DND-41 (cell line): Measurements from ENCODE around the gene ATXN1.
A peak's percentile ranks its signal among the peaks of the same experiment; 100 is the strongest.

ENCODE experiments used
- ATAC-seq: fragments of 200-7000 bp; cut with Tn5 transposase; 3 replicates; pipeline ENCODE4 v1.9.1; 2021; ENCODE audit warnings: low read depth; ENCODE audit not compliant: insufficient read depth
- DNase-seq: peaks from one replicate; pipeline ENCODE4 v3.0.0-alpha.2; 2020
- H2AFZ ChIP-seq: 2 replicates; pipeline ENCODE4 v1.6.0; 2012; ENCODE audit warnings: low read depth, low read length
- H3K27ac ChIP-seq: 2 replicates; pipeline ENCODE4 v1.5.1; 2012; ENCODE audit warnings: low read length, inconsistent platforms
- H3K27me3 ChIP-seq: fragments of 200-600 bp; sonication (generic); 2 replicates; pipeline ENCODE4 v1.6.0; 2012; ENCODE audit warnings: low read length, mild to moderate bottlenecking, inconsistent platforms; ENCODE audit not compliant: insufficient read depth, poor library complexity
- H3K36me3 ChIP-seq: 2 replicates; pipeline ENCODE4 v1.5.1; 2012; ENCODE audit warnings: low read length, inconsistent platforms; ENCODE audit not compliant: insufficient read depth
- H3K4me1 ChIP-seq: 2 replicates; pipeline ENCODE4 v1.5.1; 2012; ENCODE audit warnings: mild to moderate bottlenecking, low read length; ENCODE audit not compliant: insufficient read depth
- H3K4me2 ChIP-seq: 2 replicates; pipeline ENCODE4 v1.6.0; 2012; ENCODE audit warnings: mild to moderate bottlenecking, moderate library complexity, low read length, inconsistent platforms; ENCODE audit not compliant: insufficient read depth
- H3K4me3 ChIP-seq, 2 experiments: fragments of 200-600 bp in 1 of 2; shearing (Covaris generic) in 1 of 2; 2 replicates each; pipeline ENCODE4 v1.5.1; 2012 to 2016; ENCODE audit warnings: inconsistent platforms in 2 of 2, low read length in 2 of 2, mild to moderate bottlenecking in 2 of 2, low read depth in 1 of 2, moderate library complexity in 1 of 2
- H3K79me2 ChIP-seq: 2 replicates; pipeline ENCODE4 v1.6.0; 2012; ENCODE audit warnings: low read length, inconsistent platforms; ENCODE audit not compliant: insufficient read depth
- H3K9ac ChIP-seq: 2 replicates; pipeline ENCODE4 v1.6.0; 2012; ENCODE audit warnings: low read depth, mild to moderate bottlenecking, inconsistent platforms, low read length, moderate library complexity
- H3K9me3 ChIP-seq: 2 replicates; pipeline ENCODE4 v1.5.1; 2012; ENCODE audit warnings: low read length, moderate library complexity, mild to moderate bottlenecking, inconsistent platforms; ENCODE audit not compliant: insufficient read depth, severe bottlenecking
- H4K20me1 ChIP-seq: 2 replicates; pipeline ENCODE4 v1.6.0; 2012; ENCODE audit warnings: low read length; ENCODE audit not compliant: insufficient read depth
- EZH2 ChIP-seq: IDR thresholded peaks from 3 replicates; pipeline ENCODE4 v1.6.1; 2012; ENCODE audit warnings: borderline replicate concordance, low read depth, mild to moderate bottlenecking, moderate library complexity, low read length, inconsistent platforms; ENCODE audit not compliant: severe bottlenecking
- TF ChIP-seq, protein P1 (sequence below): IDR thresholded peaks from 2 replicates; pipeline ENCODE4 v1.5.1; 2012; ENCODE audit warnings: borderline replicate concordance, low read length, moderate library complexity, mild to moderate bottlenecking; ENCODE audit not compliant: poor library complexity, severe bottlenecking; ENCODE audit errors: extremely low read depth

The ATXN1 gene

DNA sequence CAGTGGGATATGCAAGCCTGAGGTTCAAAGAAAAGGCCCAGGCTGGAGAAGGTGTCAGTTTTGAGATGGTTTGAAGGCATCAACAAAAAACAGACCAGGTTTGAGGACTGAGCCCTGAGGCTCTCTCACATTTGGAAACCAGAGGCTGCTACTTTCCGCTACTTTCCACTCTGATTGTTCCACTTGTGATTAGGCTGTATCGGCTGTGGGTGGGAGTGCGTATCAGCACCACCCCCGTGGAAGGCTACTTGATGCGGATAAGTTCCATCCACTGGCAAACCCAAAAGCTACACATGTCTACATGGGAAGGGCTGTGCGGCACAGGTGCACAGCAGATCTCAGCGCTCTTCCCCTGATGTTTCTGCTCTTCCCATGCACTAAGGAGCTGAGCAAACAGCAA is 324.2 kb downstream of the ATXN1 start:
- no peak overlapping the region for H3K27ac ChIP-seq
- no peaks in the 10 kb centered on the region for H3K9me3 ChIP-seq
- no peaks in the 10 kb centered on the region for H4K20me1 ChIP-seq
- no peak overlapping the region for H3K4me3 ChIP-seq
- H3K4me2 ChIP-seq = no peak overlapping the region
- no peaks in the 10 kb centered on the region for H3K36me3 ChIP-seq
- H3K27me3 ChIP-seq = no peaks in the 10 kb centered on the region
- DNase-seq = no peak
- H3K79me2 ChIP-seq = no peaks in the 10 kb centered on the region
- no peak for ATAC-seq
- TF ChIP-seq, protein P1, sequence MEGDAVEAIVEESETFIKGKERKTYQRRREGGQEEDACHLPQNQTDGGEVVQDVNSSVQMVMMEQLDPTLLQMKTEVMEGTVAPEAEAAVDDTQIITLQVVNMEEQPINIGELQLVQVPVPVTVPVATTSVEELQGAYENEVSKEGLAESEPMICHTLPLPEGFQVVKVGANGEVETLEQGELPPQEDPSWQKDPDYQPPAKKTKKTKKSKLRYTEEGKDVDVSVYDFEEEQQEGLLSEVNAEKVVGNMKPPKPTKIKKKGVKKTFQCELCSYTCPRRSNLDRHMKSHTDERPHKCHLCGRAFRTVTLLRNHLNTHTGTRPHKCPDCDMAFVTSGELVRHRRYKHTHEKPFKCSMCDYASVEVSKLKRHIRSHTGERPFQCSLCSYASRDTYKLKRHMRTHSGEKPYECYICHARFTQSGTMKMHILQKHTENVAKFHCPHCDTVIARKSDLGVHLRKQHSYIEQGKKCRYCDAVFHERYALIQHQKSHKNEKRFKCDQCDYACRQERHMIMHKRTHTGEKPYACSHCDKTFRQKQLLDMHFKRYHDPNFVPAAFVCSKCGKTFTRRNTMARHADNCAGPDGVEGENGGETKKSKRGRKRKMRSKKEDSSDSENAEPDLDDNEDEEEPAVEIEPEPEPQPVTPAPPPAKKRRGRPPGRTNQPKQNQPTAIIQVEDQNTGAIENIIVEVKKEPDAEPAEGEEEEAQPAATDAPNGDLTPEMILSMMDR = no peak
- TF ChIP-seq EZH2 = no peak
- H3K4me1 ChIP-seq = peaks cover 6% of the 10 kb centered on the region; the same call in 1 of the 2 replicates
- H3K9ac ChIP-seq = no peak overlapping the region
- H2AFZ ChIP-seq = no peak overlapping the region

DNA sequence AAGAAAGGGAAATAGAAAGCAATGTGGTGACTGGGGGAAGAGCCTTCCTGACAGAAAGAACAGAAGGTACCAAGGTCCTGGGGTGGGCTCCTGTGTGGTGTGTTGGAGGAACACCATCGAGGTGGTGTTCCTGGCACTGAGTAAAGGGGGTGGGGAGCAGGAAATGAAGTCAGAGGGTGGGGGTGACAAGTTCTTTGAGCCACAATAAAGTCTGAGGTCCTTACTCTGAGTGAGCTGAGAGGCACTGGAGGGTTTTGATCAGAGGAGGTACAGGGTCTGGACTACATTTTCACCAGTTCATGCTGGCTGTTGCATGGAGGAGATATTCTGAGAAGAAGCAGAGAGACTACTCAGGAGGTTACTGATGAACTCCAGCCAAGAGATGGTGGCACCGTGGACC is 324.7 kb downstream of the ATXN1 start:
- no peak overlapping the region for H3K4me2 ChIP-seq

DNA sequence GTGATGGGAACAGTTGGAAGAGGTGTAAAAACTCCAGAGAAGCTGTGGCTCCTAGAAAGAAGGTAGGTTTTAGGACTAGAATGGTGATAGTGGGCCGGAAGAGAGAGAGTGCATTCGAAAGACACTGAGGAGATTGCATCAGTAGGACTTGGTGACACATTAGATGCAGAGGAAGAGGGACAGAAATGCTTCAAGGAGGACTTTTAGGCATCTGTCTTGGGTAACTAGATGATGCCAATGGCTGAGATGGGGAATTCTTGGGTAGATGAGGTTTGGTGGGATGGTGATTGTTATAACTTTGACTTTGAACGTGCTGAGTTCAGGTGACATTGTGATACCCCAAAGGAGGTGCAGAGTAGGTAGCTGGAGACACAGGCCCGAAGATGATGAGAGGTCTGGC is 326.4 kb downstream of the ATXN1 start:
- Histone ChIP-seq H3K36me3 (no peaks in the 10 kb centered on the region), H3K4me1 (peaks cover 6% of the 10 kb centered on the region; the same call in 1 of the 2 replicates), H2AFZ (no peak overlapping the region), H3K27ac (no peak overlapping the region), H3K9me3 (no peaks in the 10 kb centered on the region), H3K4me3 (no peak overlapping the region), H3K27me3 (no peaks in the 10 kb centered on the region), H3K4me2 (no peak overlapping the region), H3K9ac (no peak overlapping the region), H4K20me1 (no peaks in the 10 kb centered on the region), H3K79me2 (no peaks in the 10 kb centered on the region)
- no peak for ATAC-seq
- no peak for DNase-seq
- TF ChIP-seq, protein P1 = no peak

More for the DNA sequence above, 324.7 kb downstream of the ATXN1 start:
- Histone ChIP-seq H3K4me3 (no peak overlapping the region), H3K27ac (no peak overlapping the region), H3K27me3 (no peaks in the 10 kb centered on the region), H3K79me2 (no peaks in the 10 kb centered on the region), H3K4me1 (peaks cover 6% of the 10 kb centered on the region; the same call in 1 of the 2 replicates), H3K9ac (no peak overlapping the region), H2AFZ (no peak overlapping the region), H4K20me1 (no peaks in the 10 kb centered on the region), H3K9me3 (no peaks in the 10 kb centered on the region), H3K36me3 (no peaks in the 10 kb centered on the region)
- TF ChIP-seq EZH2 = no peak
- TF ChIP-seq, protein P1 = no peak
- DNase-seq (peak; percentile 11), ATAC-seq (peak; percentile 56)
